ENCODE measurements around the gene ERCC4. TPM values are rescaled to one million over a fixed set of nuclear protein-coding genes. Genes with fewer than 3 reads are reported as not detected.

ERCC4 gene
- total and polyA plus RNA-seq, 2 of the 8 experiments (the other 6 are each of a cell fraction or from before 2014, with no cell fraction given), result 1.6 to 13.2 TPM

DNA sequence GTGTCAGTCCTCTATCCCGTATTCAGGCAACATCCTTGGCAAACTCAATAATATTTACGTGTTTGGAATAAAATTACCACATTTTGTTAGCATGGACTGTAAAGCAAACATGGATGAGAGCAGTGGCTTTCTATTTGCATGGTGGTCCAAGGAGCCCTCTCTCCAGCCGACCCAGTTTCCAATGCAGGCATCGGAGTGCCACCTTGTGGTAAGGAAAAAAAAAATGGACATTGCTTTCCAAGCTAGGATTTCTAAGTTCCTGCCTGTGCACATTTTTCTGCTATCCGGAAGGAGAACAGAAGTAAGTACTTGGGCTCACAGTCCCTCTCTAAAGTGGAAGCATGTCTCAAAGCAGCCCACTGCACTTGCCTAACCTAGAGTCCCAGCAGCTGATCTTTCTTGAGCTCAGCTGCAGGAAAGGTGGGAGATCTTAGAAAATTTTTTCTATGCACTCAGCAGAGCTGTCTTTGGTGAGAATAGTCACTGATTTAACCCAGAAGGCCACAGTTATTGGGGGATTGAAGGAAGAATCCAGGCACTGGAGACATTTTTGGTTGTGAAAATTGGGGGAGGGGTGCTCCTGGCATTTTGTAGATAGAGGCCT, 46.0 kb upstream of the ERCC4 start:
- H4K5ac ChIP-seq (ENCODE audit: insufficient read length, low read depth, low read length), result no peak overlapping the region
- peak; percentile 55 for FAIRE-seq
- no peak overlapping the region for H2BK120ac ChIP-seq (replicated peaks; ENCODE audit: low read depth, low read length)
- H3K4me1 ChIP-seq (replicated peaks in 1 of 4; ENCODE audit: control insufficient read depth in 3 of 4, insufficient read depth in 4 of 4, low read length in 3 of 4), result no peaks in the 10 kb centered on the region
- H3K79me1 ChIP-seq (ENCODE audit: low read depth, low read length), result no peaks in the 10 kb centered on the region
- no peak overlapping the region for H3K23ac ChIP-seq (ENCODE audit: insufficient read length)
- H4K91ac ChIP-seq (replicated peaks; ENCODE audit: insufficient read length, low read length), result no peak overlapping the region
- H2BK12ac ChIP-seq (ENCODE audit: low read depth, low read length), result no peak overlapping the region
- no peak overlapping the region for H3K27ac ChIP-seq (ENCODE audit: low read depth, low read length)
- POLR2A ChIA-PET (ENCODE audit: partially characterized antibody), result no interaction called here
- DNase-seq (ENCODE audit: low read depth in 1 of 2, low spot score in 2 of 2), result peak in 1 of 2 experiments; percentile 56
- H3K56ac ChIP-seq (replicated peaks; ENCODE audit: insufficient read length, low read depth, low read length), result no peak overlapping the region
- peak; percentile 82; the same call in 1 of the 2 replicates for TF ChIP-seq YY1 (IDR thresholded peaks at IDR 0.05; ENCODE audit: low read depth, low read length)
- peak; percentile 88 to 91 for TF ChIP-seq RAD21 (IDR thresholded peaks at IDR 0.05 in 1 of 2, conservative IDR thresholded peaks at IDR 0.05 in 1 of 2; ENCODE audit: low read depth in 2 of 2, low read length in 2 of 2)
- no peak for TF ChIP-seq SRF (IDR thresholded peaks at IDR 0.05; ENCODE audit: low read depth, low read length)
- peak; percentile 50 to 74 (median 73) for TF ChIP-seq CTCF (IDR thresholded peaks at IDR 0.05; ENCODE audit: control extremely low read depth in 1 of 3, insufficient read depth in 1 of 3, low read depth in 1 of 3, low read length in 3 of 3)
- peak; percentile 11; the same call in 1 of the 2 replicates for TF ChIP-seq TEAD4 (IDR thresholded peaks at IDR 0.05; ENCODE audit: low read depth, low read length)
- TF ChIP-seq POLR2AphosphoS5 (IDR thresholded peaks at IDR 0.05; ENCODE audit: low read depth, low read length), result no peak
- H2AK5ac ChIP-seq (ENCODE audit: low read depth, low read length), result no peak overlapping the region
- no peak overlapping the region for H3K4me2 ChIP-seq (ENCODE audit: insufficient read depth in 1 of 2, low read depth in 2 of 2, low read length in 2 of 2)
- no peaks in the 10 kb centered on the region for H4K20me1 ChIP-seq (replicated peaks in 1 of 2; ENCODE audit: control insufficient read depth in 1 of 2, insufficient read depth in 2 of 2, low read length in 2 of 2)
- no peak overlapping the region for H3K9ac ChIP-seq (replicated peaks in 1 of 4; ENCODE audit: extremely low read depth in 1 of 4, low read depth in 3 of 4, low read length in 3 of 4)
- H2BK15ac ChIP-seq (ENCODE audit: low read length), result no peak overlapping the region
- H3K14ac ChIP-seq (ENCODE audit: insufficient read length), result no peak overlapping the region
- H2AFZ ChIP-seq (ENCODE audit: low read length), result 0 out of 2 replicates have a peak overlapping the region, but pooled peaks have one; percentile 24
- no peak overlapping the region for H2BK20ac ChIP-seq (ENCODE audit: low read length)
- H4K8ac ChIP-seq (ENCODE audit: extremely low read depth, insufficient read depth, low read length), result no peak overlapping the region
- no peak overlapping the region for H3K18ac ChIP-seq (ENCODE audit: extremely low read depth, low read length)
- no peaks in the 10 kb centered on the region for H3K27me3 ChIP-seq (replicated peaks in 1 of 4; ENCODE audit: control insufficient read depth in 3 of 4, extremely low read depth in 1 of 4, insufficient read depth in 3 of 4, low read length in 3 of 4)
- H3K4me3 ChIP-seq (ENCODE audit: extremely low read depth in 1 of 4, insufficient read depth in 2 of 4, low read depth in 3 of 4, low read length in 4 of 4), result no peak overlapping the region
- H2BK5ac ChIP-seq (ENCODE audit: low read depth, low read length), result no peak overlapping the region
- whole genome bisulfite sequencing, 2 experiments (ENCODE audit: extremely low coverage in 1 of 2, insufficient coverage in 1 of 2, insufficient read length in 1 of 2, insufficient replicate concordance in 2 of 2, low coverage in 1 of 2, low lambda C conversion rate in 2 of 2, missing lambda C conversion rate in 1 of 2), result 27% methylated on average over 5 of the region's 5 CpGs; no CpG with 5 or more reads in 1 of the 2 experiments
- no peaks in the 10 kb centered on the region for H3K36me3 ChIP-seq (ENCODE audit: control insufficient read depth in 2 of 4, insufficient read depth in 4 of 4, low read length in 3 of 4)
- no peaks in the 10 kb centered on the region for H3K79me2 ChIP-seq (ENCODE audit: control insufficient read depth in 1 of 2, insufficient read depth in 2 of 2, low read length in 2 of 2)
- no peaks in the 10 kb centered on the region for H3K9me3 ChIP-seq (ENCODE audit: insufficient read depth in 2 of 2, low read depth in 1 of 2, low read length in 1 of 2)
- CTCF ChIA-PET (ENCODE audit: partially characterized antibody), result interaction anchor here (0.6 to 3.1 kb wide), 39 partner anchors 8 to 1325 kb away, joined by 3 to 21 read pairs (median 3); no protein-coding TSS in a partner anchor
- no peaks in the 10 kb centered on the region; the same call in 1 of the 2 replicates for H3K23me2 ChIP-seq (ENCODE audit: low read depth, low read length)
- H3K4ac ChIP-seq (replicated peaks; ENCODE audit: insufficient read length, low read depth, low read length), result no peak overlapping the region
